HEK293 (cell line): ENCODE measurements around the gene EEF2KMT.
A peak's percentile ranks its signal among the peaks of the same experiment; 100 is the strongest.
"Not testable (repeated sequence)": the region's sequence is repeated elsewhere in the genome, so short reads cannot be mapped to it uniquely, and the experiment has no call there.

Experiments used
- CTCF ChIP-seq: fragments of 450-650 bp; formaldehyde crosslinking; IDR thresholded peaks from 2 replicates; pipeline ENCODE4 v1.5.1; 2016; ENCODE audit warnings: missing biosample characterization, missing genetic modification characterization
- GLIS1 ChIP-seq: fragments of 450-650 bp; formaldehyde crosslinking; IDR thresholded peaks from 2 replicates; pipeline ENCODE4 v1.5.1; 2016; ENCODE audit warnings: missing biosample characterization, missing genetic modification characterization
- HOXD13 ChIP-seq: sonication (generic); formaldehyde crosslinking; IDR thresholded peaks from 2 replicates; pipeline ENCODE4 v1.8.0; 2022; ENCODE audit warnings: missing genetic modification reagents, borderline replicate concordance
- PRDM4 ChIP-seq: fragments of 450-650 bp; formaldehyde crosslinking; IDR thresholded peaks from 2 replicates; pipeline ENCODE4 v1.5.1; 2017; ENCODE audit warnings: missing biosample characterization, missing genetic modification characterization
- SETDB1 ChIP-seq: IDR thresholded peaks from one replicate; pipeline ENCODE4 v1.6.1; 2017; ENCODE audit warnings: mild to moderate bottlenecking, low read length, moderate library complexity, mixed read lengths; ENCODE audit not compliant: insufficient read length
- ZNF341 ChIP-seq: fragments of 450-650 bp; formaldehyde crosslinking; IDR thresholded peaks from 2 replicates; pipeline ENCODE4; 2016; ENCODE audit warnings: low read depth, missing biosample characterization, missing genetic modification characterization
- ZNF830 ChIP-seq: fragments of 450-650 bp; IDR thresholded peaks from 2 replicates; pipeline ENCODE4 v1.5.0; 2018; ENCODE audit warnings: missing biosample characterization, missing genetic modification characterization, low read depth, mild to moderate bottlenecking, moderate library complexity
- ZNF837 ChIP-seq: fragments of 450-650 bp; formaldehyde crosslinking; IDR thresholded peaks from 2 replicates; pipeline ENCODE4 v1.5.1; 2016; ENCODE audit warnings: missing biosample characterization, missing genetic modification characterization
- ZSCAN16 ChIP-seq: fragments of 450-650 bp; formaldehyde crosslinking; IDR thresholded peaks from 2 replicates; pipeline ENCODE4 v1.5.1; 2016; ENCODE audit warnings: missing biosample characterization, missing genetic modification characterization

GRCh38 chr16:5097470-5098220 lies at the start of gene EEF2KMT:
- not testable (repeated sequence) for TF ChIP-seq HOXD13 (CRISPR knock-in tag); ZSCAN16 (tag by site-specific recombination); ZNF830 (tag by site-specific recombination); PRDM4 (tag by site-specific recombination); SETDB1; ZNF837 (tag by site-specific recombination)
- TF ChIP-seq GLIS1 (tag by site-specific recombination): peak; percentile 32; the same call in 1 of the 2 replicates
- TF ChIP-seq CTCF: 0 out of 2 replicates have a peak, but pooled peaks have one; percentile 8
- TF ChIP-seq ZNF341 (tag by site-specific recombination): peak; percentile 37; the same call in 1 of the 2 replicates
